K562 treated with DMSO at 1 percent for 24 hours (cell line): Measurements from ENCODE around the gene ZSCAN29. TPM values are rescaled to one million over a fixed set of nuclear protein-coding genes. Genes with fewer than 3 reads are reported as not detected.

Source experiments
- total RNA-seq: library from RNA; unstranded; fragments of 300-600 nt; gene quantifications from 2 replicates; pipeline ENCODE4 v1.2.3, GENCODE V29; 2022; ENCODE audit warnings: low read depth; ENCODE audit not compliant: insufficient read depth

ZSCAN29 gene
- total RNA-seq = 16.4 and 19.4 TPM in 2 replicates

GRCh38 chr15:43370975-43371974 lies at the start of gene ZSCAN29, which contains the start of gene TUBGCP4:
Gene ZSCAN29 (minus strand): TSS chr15:43371043. CDS start chr15:43369913, 1,130 bp downstream.
Gene TUBGCP4 (plus strand): TSS chr15:43371101. CDS start chr15:43371355, 254 bp downstream.

GRCh38 chr15:43329960-43330779 lies 40.7 kb downstream of the ZSCAN29 start, which contains the start of gene LCMT2:
Gene LCMT2 (minus strand): TSS chr15:43330573. CDS start chr15:43330489, 84 bp downstream.

Other genes with a start within 250 kb of the ZSCAN29 start
- 11.0 and 11.9 TPM in 2 replicates for gene TMEM62, start 237.5 kb downstream of the ZSCAN29 start, total RNA-seq
- gene CCNDBP1, start 185.6 kb downstream of the ZSCAN29 start, total RNA-seq = 95.5 and 98.6 TPM in 2 replicates
- 0.67 and 0.90 TPM in 2 replicates for gene EPB42, start 150.0 kb downstream of the ZSCAN29 start, total RNA-seq
- not detected in 2 replicates for gene TGM5, start 104.1 kb downstream of the ZSCAN29 start, total RNA-seq
- gene TGM7, start 68.8 kb downstream of the ZSCAN29 start, total RNA-seq = not detected in 2 replicates
- gene LCMT2, start 40.5 kb downstream of the ZSCAN29 start, total RNA-seq = 5.9 and 6.3 TPM in 2 replicates
- 24.6 and 27.8 TPM in 2 replicates for gene TUBGCP4, start 58 bp upstream of the ZSCAN29 start, total RNA-seq
- gene TP53BP1, start 122.1 kb upstream of the ZSCAN29 start, total RNA-seq = 25.1 and 27.4 TPM in 2 replicates
- gene MAP1A, start 146.6 kb upstream of the ZSCAN29 start, total RNA-seq = 24.5 and 26.4 TPM in 2 replicates
- gene PPIP5K1, start 219.2 kb upstream of the ZSCAN29 start, total RNA-seq = 28.3 and 35.7 TPM in 2 replicates
- gene CKMT1B, start 223.0 kb upstream of the ZSCAN29 start, total RNA-seq = 1.1 and 2.4 TPM in 2 replicates
- gene STRC, start 247.8 kb upstream of the ZSCAN29 start, total RNA-seq = 0.13 TPM in 1 of 2 replicates, not detected in the other